CD4-positive, alpha-beta T cell treated with Interleukin-1 beta for 1 hour (primary cell): ENCODE results near the gene KCNK7.

Experiments used
- DNase-seq, 2 donors: peaks; one replicate each; pipeline ENCODE4 v3.0.0-alpha.2; 2020 to 2022

Gene KCNK7

GRCh38 chr11:65610404-65610803 lies 14.8 kb upstream of the KCNK7 start:
- DNase-seq: no peak

- DNase-seq: no peak
Measured at GRCh38 chr11:65609665-65610064, 14.1 kb upstream of the KCNK7 start.

DNA sequence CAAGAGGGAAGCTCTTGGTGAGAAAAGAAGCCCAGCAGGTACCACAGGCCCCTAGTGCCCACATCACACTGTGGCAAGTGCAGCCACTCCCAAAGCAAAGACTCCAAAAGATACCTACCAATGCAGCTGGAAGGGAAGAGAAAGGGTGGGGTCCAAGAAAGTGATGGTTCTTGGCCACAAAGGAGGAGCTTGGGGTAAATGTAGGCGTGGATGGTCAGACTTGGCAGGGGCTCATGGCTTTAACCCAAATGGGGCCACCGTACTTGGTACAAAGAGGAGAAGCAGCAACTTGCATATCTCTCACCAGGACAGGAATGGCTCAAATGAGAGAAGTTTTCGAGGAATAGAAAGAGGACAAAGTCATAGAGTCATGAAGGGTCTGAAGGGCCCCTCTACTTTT lies 13.6 kb upstream of the KCNK7 start:
- DNase-seq: no peak

GRCh38 chr11:65607614-65608426 lies 12.2 kb upstream of the KCNK7 start:
- DNase-seq: no peak

DNA sequence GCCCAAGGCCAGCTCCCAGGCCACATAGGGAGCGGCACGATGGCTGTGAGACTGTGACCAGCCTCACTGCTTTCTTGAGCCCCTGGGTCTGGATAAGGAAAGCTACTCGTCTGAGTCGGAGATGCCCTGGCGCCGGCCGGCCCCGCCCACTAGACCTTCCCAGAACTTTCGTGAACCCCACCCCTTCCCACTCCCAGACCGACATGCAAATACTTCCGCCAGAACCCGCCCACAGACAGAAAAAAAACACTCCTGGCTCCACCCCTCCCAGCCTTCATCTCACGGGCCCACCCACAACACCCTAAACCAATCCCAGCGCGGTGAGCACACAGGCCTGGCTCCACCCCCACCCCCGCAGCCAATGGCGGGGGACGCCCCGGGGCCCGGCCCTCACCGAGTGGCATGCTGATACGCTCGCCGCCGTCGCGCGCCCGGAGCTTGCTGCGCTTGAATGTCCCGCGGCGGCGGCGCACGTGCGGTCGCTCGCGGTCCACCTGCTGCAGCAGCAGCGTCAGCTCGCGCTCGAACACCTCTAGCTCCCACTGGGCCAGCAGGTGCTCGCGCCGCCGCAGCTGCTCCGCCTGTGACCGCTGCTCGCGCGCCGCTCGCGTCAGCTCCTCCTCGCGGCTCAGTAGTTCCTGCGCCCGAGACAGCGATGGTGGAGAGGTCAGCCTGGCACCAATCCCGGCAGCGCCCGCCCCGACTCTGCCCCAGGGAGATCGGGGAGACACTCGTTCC lies 11.4 kb upstream of the KCNK7 start:
- DNase-seq: no peak

DNA sequence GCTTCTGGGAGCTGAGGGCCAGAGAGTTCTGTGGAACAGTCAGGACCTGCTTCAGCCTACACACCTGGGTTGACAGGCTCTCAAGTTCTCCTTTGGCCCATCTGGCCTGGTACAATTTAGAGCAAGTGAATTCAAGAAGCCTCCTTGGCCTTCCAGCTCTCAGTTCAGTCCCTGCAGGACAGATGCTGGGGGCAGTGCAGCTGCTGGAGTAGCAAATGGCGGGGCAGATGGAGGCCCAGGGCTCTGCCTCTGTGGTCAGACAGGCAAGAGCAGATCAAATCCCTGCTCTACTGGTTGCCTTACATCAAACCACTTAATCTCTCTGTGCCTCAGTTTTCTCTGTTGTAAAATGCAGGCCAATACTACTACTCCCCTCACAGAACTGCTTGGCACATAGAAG lies 8.7 kb upstream of the KCNK7 start:
- DNase-seq: no peak

DNA sequence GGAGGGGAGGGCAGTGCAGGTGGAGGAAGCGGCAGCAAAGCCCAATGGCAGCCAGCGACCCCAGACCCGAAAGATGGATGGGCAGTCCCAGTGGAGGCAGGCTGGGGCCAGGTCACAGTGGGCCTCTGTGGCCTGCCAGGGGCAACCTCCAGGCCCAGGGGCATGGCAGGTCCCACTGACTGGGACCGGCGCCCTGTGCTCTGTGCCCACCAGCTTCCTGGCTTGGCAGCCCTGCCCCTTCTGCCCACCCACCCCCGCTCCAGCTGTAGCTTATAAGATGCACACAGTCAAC lies 4.3 kb upstream of the KCNK7 start:
- DNase-seq: no peak

DNA sequence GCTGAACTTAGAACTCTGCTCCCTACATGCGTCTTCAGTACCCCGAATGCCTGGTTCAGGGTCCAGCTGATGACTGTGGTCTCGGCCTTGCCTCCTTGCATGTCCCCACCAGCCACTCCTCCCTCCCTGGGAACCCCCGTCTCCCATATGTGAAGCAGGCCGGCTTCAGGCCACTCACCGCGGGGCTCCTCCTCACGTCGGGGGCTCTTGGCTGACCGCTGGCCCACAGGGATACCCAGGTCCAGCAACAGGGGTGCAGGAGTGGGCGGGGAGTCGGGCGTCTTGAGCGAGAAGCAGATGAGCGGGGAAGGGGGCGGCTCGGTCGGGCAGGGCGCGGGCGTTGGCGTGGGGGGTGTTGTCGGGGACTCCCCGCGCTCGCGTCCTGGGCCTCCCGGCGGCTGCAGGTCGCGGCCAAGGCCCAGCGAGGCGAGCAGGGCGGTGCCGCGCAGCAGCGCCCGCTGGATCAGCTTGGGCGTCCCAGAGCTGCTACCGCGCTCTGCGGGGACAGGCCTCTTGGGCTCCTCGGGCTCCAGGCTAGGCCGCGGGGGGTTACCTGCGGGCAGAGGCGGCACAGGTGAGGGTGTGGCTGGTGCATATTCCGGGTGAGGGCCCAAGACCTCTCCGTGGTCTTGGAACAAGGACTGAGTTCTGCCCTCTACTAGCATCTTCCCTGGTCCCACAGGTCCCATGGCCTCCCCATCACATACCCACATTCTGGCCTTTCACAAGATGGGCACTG lies 3.8 kb upstream of the KCNK7 start:
- DNase-seq: no peak

- DNase-seq: no peak
Measured at GRCh38 chr11:65598258-65598699, 2.7 kb upstream of the KCNK7 start.

GRCh38 chr11:65596520-65596919 lies 920 bp upstream of the KCNK7 start:
- no peak for DNase-seq

GRCh38 chr11:65595131-65595530 lies 469 bp downstream of the KCNK7 start:
- DNase-seq: no peak

DNA sequence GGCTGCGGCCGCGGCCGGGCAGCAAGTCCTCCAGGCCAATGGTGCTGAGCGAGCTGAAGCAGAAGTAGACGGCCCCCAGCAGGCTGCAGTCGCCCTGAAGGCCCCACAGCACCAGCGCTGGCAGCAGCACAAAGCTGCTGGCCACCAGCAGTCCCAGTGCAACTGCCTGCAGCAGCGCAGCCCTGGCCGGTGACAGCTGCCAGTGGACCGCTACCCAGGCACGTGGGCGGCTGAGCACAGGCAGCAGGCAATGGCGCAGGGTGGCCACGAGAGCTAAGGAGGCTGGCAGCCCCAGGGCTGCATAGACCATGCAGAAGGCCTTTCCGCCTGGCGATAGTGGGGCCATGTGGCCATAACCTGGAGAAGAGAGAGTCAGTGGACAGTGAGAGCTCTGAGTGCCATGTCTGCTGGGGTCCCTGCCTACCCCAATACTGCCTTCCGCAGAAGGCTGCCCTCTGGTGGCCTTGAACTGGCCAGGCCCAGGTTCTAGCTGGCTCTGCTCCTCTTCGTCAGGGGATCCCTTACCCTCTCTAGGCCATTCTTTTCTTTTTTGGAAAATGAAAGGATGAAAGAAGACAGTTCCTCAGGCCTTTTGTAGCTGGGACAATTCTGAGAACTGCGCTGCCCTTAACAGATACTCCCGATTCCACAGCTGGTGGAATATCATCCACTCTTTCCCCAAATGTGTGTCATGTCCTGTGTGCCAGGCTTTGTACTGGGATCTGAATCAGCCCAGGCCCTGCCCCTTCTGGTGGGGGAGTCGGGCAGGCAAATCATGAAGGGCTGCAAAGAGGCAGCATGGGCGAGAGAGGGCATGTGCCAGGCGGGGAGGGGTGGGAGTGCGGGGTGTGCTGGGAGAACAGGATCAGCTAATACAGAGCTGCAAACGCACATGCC lies 1.8 kb downstream of the KCNK7 start:
- peak; percentile 49 to 54 for DNase-seq

DNA sequence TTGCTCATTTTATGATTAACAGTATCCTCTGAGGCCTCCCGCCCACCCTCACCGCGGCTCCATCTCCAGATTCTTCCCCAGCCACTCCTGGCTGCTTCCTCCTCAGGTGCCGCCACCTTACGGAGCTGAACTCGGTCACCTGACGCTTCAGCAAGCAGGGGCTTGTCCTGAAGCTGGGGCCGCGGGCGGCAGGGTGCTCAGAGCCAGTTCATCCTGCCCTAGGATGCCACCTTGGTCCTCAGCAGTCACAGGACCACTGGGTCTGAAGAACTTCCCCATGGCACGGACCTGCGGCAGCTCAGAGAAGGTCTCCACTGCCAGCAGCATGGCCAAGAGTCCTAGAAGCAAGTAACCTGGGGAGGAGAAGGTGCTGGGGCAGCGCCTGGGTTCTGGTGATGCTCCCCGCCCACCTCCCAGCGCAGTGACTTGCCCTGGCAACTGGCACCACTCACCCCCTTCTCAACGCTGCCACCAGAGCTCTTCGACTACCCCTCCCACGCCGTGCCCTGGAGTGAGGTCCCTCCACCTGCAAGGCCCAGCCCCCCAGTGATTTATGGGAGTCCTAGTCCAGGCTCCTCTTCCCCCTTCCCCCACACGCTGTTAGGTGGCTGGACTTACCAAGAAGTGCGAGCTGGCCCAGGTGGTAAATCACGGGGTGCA lies 2.6 kb downstream of the KCNK7 start:
- DNase-seq: no peak

DNA sequence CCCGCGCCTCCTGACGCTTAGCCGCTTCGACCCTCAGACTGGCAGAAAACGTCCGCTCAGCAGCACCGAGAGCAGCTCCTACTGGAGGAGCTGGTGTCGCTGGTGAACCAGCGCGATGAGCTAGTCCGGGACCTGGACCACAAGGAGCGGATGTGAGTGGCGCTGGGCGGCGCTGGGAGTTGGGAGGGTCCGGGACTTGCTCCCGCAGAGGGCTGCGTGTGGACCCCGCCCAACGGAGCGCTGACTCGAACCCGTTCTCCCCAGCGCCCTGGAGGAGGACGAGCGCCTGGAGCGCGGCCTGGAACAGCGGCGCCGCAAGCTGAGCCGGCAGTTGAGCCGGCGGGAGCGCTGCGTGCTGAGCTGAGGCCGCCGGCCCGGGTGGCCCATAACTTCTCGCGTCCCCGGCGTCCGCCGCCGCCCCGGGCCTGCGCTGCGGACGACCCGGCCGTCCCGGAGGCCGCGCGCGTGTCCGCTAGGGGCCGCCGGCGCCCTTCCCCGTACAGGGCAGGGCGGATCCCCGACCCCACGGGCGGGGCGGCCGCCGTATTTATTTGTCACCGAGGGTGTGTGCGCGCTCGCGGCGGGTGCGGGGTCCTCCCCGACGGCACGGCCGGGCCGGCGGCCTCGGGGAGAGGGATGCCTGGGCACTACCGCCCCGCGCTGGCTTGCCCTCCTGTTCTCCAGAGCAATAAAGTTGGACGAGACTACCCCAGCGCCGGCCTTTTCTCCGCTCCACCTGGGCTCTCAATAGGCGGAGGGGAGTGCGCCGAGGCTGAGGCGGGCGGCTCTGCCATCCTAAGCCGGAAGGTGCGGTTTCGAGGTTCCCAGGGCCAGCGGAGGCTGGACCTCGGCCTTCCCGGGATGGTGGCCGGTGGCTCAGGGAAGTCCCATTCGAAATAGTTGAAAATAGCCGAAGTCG lies 3.4 kb downstream of the KCNK7 start:
- no peak for DNase-seq

DNA sequence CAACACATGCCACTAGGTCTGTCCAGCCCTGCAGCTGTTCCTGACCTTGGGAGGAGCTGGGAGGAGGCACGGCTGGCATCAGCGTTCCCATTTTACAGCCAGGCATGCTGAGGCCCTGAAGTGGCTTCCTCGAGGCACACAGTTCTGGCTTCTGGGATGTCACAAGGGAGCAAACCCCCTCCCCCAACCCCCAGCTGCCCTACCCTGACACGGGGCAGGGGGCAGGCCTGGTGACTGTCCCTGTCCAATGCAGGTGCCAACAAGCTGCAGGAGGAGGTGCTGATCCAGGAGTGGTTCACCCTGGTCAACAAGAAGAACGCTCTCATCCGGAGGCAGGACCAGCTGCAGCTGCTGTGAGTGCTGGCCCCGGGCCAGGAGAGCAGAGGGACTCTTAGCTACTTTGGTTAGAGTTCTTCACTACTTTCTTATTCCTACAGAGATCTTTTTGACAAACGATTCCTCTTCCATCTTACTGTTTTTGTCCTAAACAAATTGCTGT lies 5.3 kb downstream of the KCNK7 start:
- no peak for DNase-seq

- DNase-seq: peak; percentile 44 to 49
Measured at GRCh38 chr11:65589444-65590239, 6.0 kb downstream of the KCNK7 start.

GRCh38 chr11:65588199-65589054 lies 7.2 kb downstream of the KCNK7 start:
- peak; percentile 82 to 84 for DNase-seq

GRCh38 chr11:65586676-65587075 lies 8.9 kb downstream of the KCNK7 start:
- no peak for DNase-seq

GRCh38 chr11:65586247-65586630 lies 9.4 kb downstream of the KCNK7 start:
- DNase-seq: no peak
